Measurements from ENCODE around the gene ANXA4.

DNA sequence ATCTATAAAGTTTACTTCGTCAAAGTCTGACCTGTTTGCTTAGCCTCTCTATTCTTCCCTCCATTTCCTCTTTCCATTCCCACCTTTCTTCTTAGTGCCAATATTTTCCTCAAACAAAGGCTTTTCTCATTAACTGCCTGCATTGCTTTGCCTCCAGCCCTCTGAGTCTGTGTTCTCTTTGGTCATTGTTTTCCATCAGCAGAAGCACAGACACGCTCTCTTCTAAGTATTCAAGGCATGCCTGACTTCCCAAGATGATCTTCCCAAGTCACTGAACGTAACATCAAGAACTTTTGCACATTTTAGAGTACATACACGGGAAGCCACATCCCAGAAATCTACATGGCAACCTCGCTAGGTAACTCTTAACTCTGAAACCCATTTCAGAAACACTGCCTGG lies 32.6 kb upstream of the ANXA4 start:
- TF ChIP-seq EP300 (IDR thresholded peaks at IDR 0.05) (no peak), POLR2A (IDR thresholded peaks at IDR 0.05) (no peak)
- TF ChIP-seq, protein P1, sequence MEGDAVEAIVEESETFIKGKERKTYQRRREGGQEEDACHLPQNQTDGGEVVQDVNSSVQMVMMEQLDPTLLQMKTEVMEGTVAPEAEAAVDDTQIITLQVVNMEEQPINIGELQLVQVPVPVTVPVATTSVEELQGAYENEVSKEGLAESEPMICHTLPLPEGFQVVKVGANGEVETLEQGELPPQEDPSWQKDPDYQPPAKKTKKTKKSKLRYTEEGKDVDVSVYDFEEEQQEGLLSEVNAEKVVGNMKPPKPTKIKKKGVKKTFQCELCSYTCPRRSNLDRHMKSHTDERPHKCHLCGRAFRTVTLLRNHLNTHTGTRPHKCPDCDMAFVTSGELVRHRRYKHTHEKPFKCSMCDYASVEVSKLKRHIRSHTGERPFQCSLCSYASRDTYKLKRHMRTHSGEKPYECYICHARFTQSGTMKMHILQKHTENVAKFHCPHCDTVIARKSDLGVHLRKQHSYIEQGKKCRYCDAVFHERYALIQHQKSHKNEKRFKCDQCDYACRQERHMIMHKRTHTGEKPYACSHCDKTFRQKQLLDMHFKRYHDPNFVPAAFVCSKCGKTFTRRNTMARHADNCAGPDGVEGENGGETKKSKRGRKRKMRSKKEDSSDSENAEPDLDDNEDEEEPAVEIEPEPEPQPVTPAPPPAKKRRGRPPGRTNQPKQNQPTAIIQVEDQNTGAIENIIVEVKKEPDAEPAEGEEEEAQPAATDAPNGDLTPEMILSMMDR (IDR thresholded peaks at IDR 0.05), result no peak

Data from sigmoid colon (tissue), 4 donors.